Caco-2 (cell line): ENCODE data around the gene IL1RAPL1. TPM values are rescaled to one million over a fixed set of nuclear protein-coding genes. Genes with fewer than 3 reads are reported as not detected.

ENCODE experiments used
- BruUV-seq: library from RNA; stranded (reverse); fragments of 400-500 nt; replicated peaks from 2 replicates; lab custom pipeline; 2021; lab: Mats Ljungman, UMichigan
- CTCF ChIA-PET: fragments of 300-600 bp; sonication (Branson Sonifier 250); formaldehyde crosslinking; loops from one replicate; lab custom pipeline; 2022; ENCODE audit warnings: antibody characterized with exemption; lab: Charles Lee
- POLR2A ChIA-PET: fragments of 300-600 bp; sonication (Branson Sonifier 250); formaldehyde crosslinking; loops from one replicate; lab custom pipeline; 2022; ENCODE audit warnings: antibody characterized with exemption; lab: Charles Lee
- DNase-seq, 2 experiments: peaks; one replicate each; pipeline versions ENCODE4 v3.0.0 to v3.0.0-alpha.2; 2020 to 2022
- H3K27me3 ChIP-seq: replicated peaks from 2 replicates; pipeline ENCODE4 v1.6.0; 2011; ENCODE audit warnings: low read length; ENCODE audit not compliant: control insufficient read depth, insufficient read depth
- H3K36me3 ChIP-seq: 2 replicates; pipeline ENCODE4 v1.5.1; 2011; ENCODE audit warnings: low read length; ENCODE audit not compliant: control insufficient read depth, insufficient read depth
- H3K4me1 ChIP-seq: fragments of 250-450 bp; sonication (Bioruptor Pico); 2 replicates; pipeline ENCODE4 v1.5.1; 2020; ENCODE audit warnings: mild to moderate bottlenecking
- H3K4me3 ChIP-seq: 2 replicates; pipeline ENCODE4 v1.5.1; 2011; ENCODE audit warnings: low read depth, mild to moderate bottlenecking, control low read depth, low read length
- H3K9me3 ChIP-seq: fragments of 250-450 bp; sonication (Bioruptor Pico); 2 replicates; pipeline ENCODE4 v1.5.1; 2020; ENCODE audit warnings: mild to moderate bottlenecking, moderate library complexity
- H3K27ac Mint-ChIP-seq: one replicate; pipeline ENCODE4 v1.8.0; 2022; ENCODE audit warnings: mixed read lengths; ENCODE audit not compliant: unreplicated experiment
- H3K27me3 Mint-ChIP-seq: one replicate; pipeline ENCODE4 v1.8.0; 2022; ENCODE audit warnings: mixed read lengths; ENCODE audit not compliant: insufficient read depth, unreplicated experiment
- H3K36me3 Mint-ChIP-seq: one replicate; pipeline ENCODE4 v1.8.0; 2022; ENCODE audit warnings: mild to moderate bottlenecking, mixed read lengths; ENCODE audit not compliant: insufficient read depth, unreplicated experiment
- H3K4me1 Mint-ChIP-seq: one replicate; pipeline ENCODE4 v1.8.0; 2022; ENCODE audit warnings: low read depth, mixed read lengths; ENCODE audit not compliant: unreplicated experiment
- H3K4me3 Mint-ChIP-seq: one replicate; pipeline ENCODE4 v1.8.0; 2022; ENCODE audit warnings: mild to moderate bottlenecking, moderate library complexity, mixed read lengths; ENCODE audit not compliant: unreplicated experiment
- H3K9me3 Mint-ChIP-seq: one replicate; pipeline ENCODE4 v1.8.0; 2022; ENCODE audit warnings: mixed read lengths; ENCODE audit not compliant: unreplicated experiment
- intact Hi-C: fragments of 100-400 bp; cut with micrococcal nuclease; formaldehyde crosslinking; loops from one replicate; pipeline ENCODE4 v1.10.0; 2022; ENCODE audit not compliant: unreplicated experiment
- total RNA-seq: library from RNA; stranded (reverse); gene quantifications from 2 replicates; pipeline ENCODE4 v1.2.3, GENCODE V29; 2022
- TF ChIP-seq, protein P1 (sequence below), 2 experiments: fragments of 200-600 bp in 1 of 2; IDR thresholded peaks; 1 replicate in 1 of 2; 2 replicates in 1 of 2; pipeline versions ENCODE4 v1.5.1 to v1.8.0; 2011 to 2022; ENCODE audit warnings: antibody characterized with exemption in 1 of 2, control low read depth in 1 of 2, inconsistent platforms in 1 of 2, low read depth in 1 of 2, low read length in 1 of 2, mild to moderate bottlenecking in 1 of 2, moderate library complexity in 1 of 2; ENCODE audit not compliant: insufficient read depth in 1 of 2, severe bottlenecking in 1 of 2, unreplicated experiment in 1 of 2

The IL1RAPL1 gene
- total RNA-seq, 1 experiment from 2014 or later = not detected

DNA sequence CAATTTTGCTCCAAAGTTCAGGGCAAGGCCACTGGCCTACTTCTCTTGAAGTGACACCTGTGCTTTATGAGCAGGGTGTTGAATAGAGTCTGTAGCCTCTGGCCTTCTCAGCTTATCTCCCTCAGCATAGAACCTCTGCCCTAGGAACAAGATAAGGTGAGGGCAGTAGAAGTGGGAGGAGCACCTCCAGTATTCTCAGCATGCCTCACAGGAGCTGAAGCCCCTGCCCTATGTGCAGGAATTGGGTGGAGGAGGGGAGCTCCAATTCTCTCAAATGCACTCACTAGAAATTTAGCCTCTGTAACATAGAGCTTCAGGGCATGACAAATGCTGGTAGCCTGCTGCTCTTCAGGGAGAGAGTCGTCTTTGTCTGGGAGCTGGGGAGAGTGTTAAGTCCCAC lies 479.3 kb downstream of the IL1RAPL1 start:
- no peaks in the 10 kb centered on the region for H3K36me3 Mint-ChIP-seq
- no peak overlapping the region for H3K4me3 Mint-ChIP-seq
- H3K9me3 ChIP-seq = no peaks in the 10 kb centered on the region
- intact Hi-C loops = no loop called here
- no TSS peak for BruUV-seq
- no peaks in the 10 kb centered on the region for H3K4me1 Mint-ChIP-seq
- H3K27ac Mint-ChIP-seq = no peak overlapping the region
- no peaks in the 10 kb centered on the region for H3K4me1 ChIP-seq
- H3K27me3 Mint-ChIP-seq = no peaks in the 10 kb centered on the region
- H3K9me3 Mint-ChIP-seq = no peaks in the 10 kb centered on the region
- H3K27me3 ChIP-seq = no peaks in the 10 kb centered on the region
- H3K4me3 ChIP-seq = no peak overlapping the region
- H3K36me3 ChIP-seq = no peaks in the 10 kb centered on the region
- TF ChIP-seq, protein P1, sequence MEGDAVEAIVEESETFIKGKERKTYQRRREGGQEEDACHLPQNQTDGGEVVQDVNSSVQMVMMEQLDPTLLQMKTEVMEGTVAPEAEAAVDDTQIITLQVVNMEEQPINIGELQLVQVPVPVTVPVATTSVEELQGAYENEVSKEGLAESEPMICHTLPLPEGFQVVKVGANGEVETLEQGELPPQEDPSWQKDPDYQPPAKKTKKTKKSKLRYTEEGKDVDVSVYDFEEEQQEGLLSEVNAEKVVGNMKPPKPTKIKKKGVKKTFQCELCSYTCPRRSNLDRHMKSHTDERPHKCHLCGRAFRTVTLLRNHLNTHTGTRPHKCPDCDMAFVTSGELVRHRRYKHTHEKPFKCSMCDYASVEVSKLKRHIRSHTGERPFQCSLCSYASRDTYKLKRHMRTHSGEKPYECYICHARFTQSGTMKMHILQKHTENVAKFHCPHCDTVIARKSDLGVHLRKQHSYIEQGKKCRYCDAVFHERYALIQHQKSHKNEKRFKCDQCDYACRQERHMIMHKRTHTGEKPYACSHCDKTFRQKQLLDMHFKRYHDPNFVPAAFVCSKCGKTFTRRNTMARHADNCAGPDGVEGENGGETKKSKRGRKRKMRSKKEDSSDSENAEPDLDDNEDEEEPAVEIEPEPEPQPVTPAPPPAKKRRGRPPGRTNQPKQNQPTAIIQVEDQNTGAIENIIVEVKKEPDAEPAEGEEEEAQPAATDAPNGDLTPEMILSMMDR (IDR thresholded peaks at IDR 0.05; ENCODE audit: insufficient read depth in 1 of 2, low read depth in 1 of 2, low read length in 1 of 2, severe bottlenecking in 1 of 2, unreplicated experiment in 1 of 2) = no peak
- peak; percentile 1 to 39 for DNase-seq
- ChIA-PET POLR2A (no interaction called here), CTCF (no interaction called here)

DNA sequence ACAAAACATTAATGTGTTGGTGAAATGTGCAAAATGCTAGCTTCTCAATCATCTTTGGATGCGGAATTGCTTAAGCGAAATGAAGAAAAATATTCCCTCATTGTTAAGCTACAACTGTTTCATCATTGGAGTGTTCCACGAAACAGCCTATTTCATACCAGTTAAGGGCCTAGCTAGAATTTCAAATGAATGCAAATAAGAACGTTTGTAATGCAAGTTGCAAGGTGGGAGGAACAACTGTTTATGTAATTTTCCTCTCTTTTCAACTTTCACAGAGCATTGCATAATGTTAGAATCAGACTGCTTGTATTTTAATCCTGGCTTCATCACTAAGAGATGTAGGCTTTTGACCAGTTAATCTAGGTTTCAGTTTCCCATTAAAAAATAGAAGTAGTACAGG lies 480.1 kb downstream of the IL1RAPL1 start:
- no peak overlapping the region for H3K4me3 Mint-ChIP-seq
- no peaks in the 10 kb centered on the region for H3K4me1 ChIP-seq
- intact Hi-C loops = no loop called here
- H3K9me3 ChIP-seq = no peaks in the 10 kb centered on the region
- no peaks in the 10 kb centered on the region for H3K27me3 ChIP-seq
- TF ChIP-seq, protein P1 (IDR thresholded peaks at IDR 0.05; ENCODE audit: insufficient read depth in 1 of 2, low read depth in 1 of 2, low read length in 1 of 2, severe bottlenecking in 1 of 2, unreplicated experiment in 1 of 2) = no peak
- H3K36me3 ChIP-seq = no peaks in the 10 kb centered on the region
- H3K4me3 ChIP-seq = no peak overlapping the region
- no TSS peak for BruUV-seq
- CTCF ChIA-PET = no interaction called here
- no peaks in the 10 kb centered on the region for H3K9me3 Mint-ChIP-seq
- no peaks in the 10 kb centered on the region for H3K36me3 Mint-ChIP-seq
- POLR2A ChIA-PET = no interaction called here
- no peak for DNase-seq
- H3K27me3 Mint-ChIP-seq = no peaks in the 10 kb centered on the region
- no peak overlapping the region for H3K27ac Mint-ChIP-seq
- H3K4me1 Mint-ChIP-seq = no peaks in the 10 kb centered on the region

DNA sequence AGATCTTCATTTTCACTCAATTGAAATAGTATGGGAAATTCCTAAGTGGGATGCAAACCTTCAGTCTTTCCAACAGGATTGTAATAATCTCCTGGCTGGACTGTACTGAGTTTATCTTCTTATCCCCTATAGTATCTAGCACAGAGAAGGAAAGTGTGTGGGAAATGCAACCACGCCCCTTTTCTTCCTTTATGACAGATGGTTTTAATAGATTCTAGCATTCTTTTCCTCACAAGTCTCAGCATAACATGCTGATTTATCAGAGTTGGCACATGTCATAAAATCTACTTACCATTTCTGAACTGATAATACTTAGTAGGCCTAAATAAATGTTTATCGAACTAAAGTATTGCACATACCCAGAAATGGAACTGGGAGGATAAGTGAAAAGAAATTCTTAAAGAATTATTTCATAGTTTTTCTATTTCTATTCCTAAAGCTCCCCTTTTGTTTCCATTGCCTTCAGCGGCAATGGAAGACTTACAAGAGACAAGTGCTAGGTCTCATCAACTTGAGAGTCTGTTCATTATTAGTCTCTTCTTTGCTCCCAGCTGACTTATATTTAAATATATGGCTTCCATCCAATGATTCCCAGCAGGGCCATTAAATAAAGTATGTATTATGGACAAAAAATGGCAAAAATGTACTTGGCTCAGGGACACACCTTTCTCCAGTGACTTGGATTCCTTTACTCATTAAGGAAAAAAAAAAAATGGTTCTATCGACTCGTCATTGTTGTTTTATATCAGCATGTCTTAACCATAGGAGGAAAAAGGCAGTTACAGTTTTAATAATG lies 484.5 kb downstream of the IL1RAPL1 start:
- Histone ChIP-seq H3K36me3 (no peaks in the 10 kb centered on the region), H3K9me3 (no peaks in the 10 kb centered on the region), H3K4me1 (no peaks in the 10 kb centered on the region), H3K27me3 (no peaks in the 10 kb centered on the region), H3K4me3 (no peak overlapping the region)
- intact Hi-C loops = no loop called here
- CTCF ChIA-PET = interaction anchor here (0.5 kb wide), 1 partner anchor 26 kb away, joined by 3 read pairs; no protein-coding TSS in a partner anchor
- Mint-ChIP-seq H3K4me1 (no peaks in the 10 kb centered on the region), H3K9me3 (no peaks in the 10 kb centered on the region), H3K4me3 (no peak overlapping the region), H3K27ac (no peak overlapping the region), H3K36me3 (no peaks in the 10 kb centered on the region), H3K27me3 (no peaks in the 10 kb centered on the region)
- no TSS peak for BruUV-seq
- DNase-seq = no peak
- TF ChIP-seq, protein P1 (IDR thresholded peaks at IDR 0.05; ENCODE audit: insufficient read depth in 1 of 2, low read depth in 1 of 2, low read length in 1 of 2, severe bottlenecking in 1 of 2, unreplicated experiment in 1 of 2) = no peak
- POLR2A ChIA-PET = no interaction called here
